Rectal smooth muscle tissue (tissue), 1 donor: ENCODE results near the gene ZNF202.
A peak's percentile ranks its signal among the peaks of the same experiment; 100 is the strongest.
"Not testable (repeated sequence)": the region's sequence is repeated elsewhere in the genome, so short reads cannot be mapped to it uniquely, and the experiment has no call there.

ENCODE experiments used
- H3K27ac ChIP-seq: one replicate; pipeline ENCODE4 v1.7.0; 2013; ENCODE audit warnings: low read depth, low read length, inconsistent platforms
- H3K27me3 ChIP-seq: one replicate; pipeline ENCODE4 v1.7.0; 2013; ENCODE audit warnings: low read length; ENCODE audit not compliant: control insufficient read depth, insufficient read depth
- H3K36me3 ChIP-seq: one replicate; pipeline ENCODE4 v1.7.0; 2013; ENCODE audit warnings: low read length; ENCODE audit not compliant: control insufficient read depth, insufficient read depth
- H3K4me1 ChIP-seq: one replicate; pipeline ENCODE4 v1.7.0; 2013; ENCODE audit warnings: low read length; ENCODE audit not compliant: control insufficient read depth, insufficient read depth
- H3K4me3 ChIP-seq: one replicate; pipeline ENCODE4 v1.7.0; 2013; ENCODE audit warnings: low read length
- H3K9ac ChIP-seq: one replicate; pipeline ENCODE4 v1.7.0; 2013; ENCODE audit warnings: low read length

The ZNF202 gene

GRCh38 chr11:123757976-123758375, 16.5 kb upstream of the ZNF202 start:
- no peaks in the 10 kb centered on the region for H3K4me1 ChIP-seq
- no peak overlapping the region for H3K4me3 ChIP-seq
- H3K9ac ChIP-seq = no peak overlapping the region

GRCh38 chr11:123755813-123756212, 14.4 kb upstream of the ZNF202 start:
- H3K4me1 ChIP-seq = no peaks in the 10 kb centered on the region
- H3K9ac ChIP-seq = no peak overlapping the region
- no peak overlapping the region for H3K4me3 ChIP-seq
- H3K27me3 ChIP-seq = no peaks in the 10 kb centered on the region
- no peak overlapping the region for H3K27ac ChIP-seq
- no peaks in the 10 kb centered on the region for H3K36me3 ChIP-seq

More at GRCh38 chr11:123757976-123758375, 16.5 kb upstream of the ZNF202 start:
- H3K36me3 ChIP-seq = no peaks in the 10 kb centered on the region
- H3K27me3 ChIP-seq = no peaks in the 10 kb centered on the region
- H3K27ac ChIP-seq = no peak overlapping the region

- Histone ChIP-seq H3K4me3 (no peak overlapping the region), H3K27me3 (no peaks in the 10 kb centered on the region), H3K4me1 (no peaks in the 10 kb centered on the region), H3K9ac (no peak overlapping the region), H3K36me3 (no peaks in the 10 kb centered on the region), H3K27ac (no peak overlapping the region)
Observed at GRCh38 chr11:123755344-123755743, 13.9 kb upstream of the ZNF202 start.

GRCh38 chr11:123754101-123754568, 12.7 kb upstream of the ZNF202 start, which contains the start of gene OR6X1:
Gene OR6X1 (minus strand): TSS chr11:123754518. CDS start chr11:123754518, 0 bp downstream.
- H3K4me1 ChIP-seq = no peaks in the 10 kb centered on the region
- H3K27me3 ChIP-seq = no peaks in the 10 kb centered on the region
- no peak within 1 kb of the TSS for H3K27ac ChIP-seq
- no peaks in the 10 kb centered on the region for H3K36me3 ChIP-seq
- H3K4me3 ChIP-seq = no peak within 1 kb of the TSS
- no peak within 1 kb of the TSS for H3K9ac ChIP-seq

- no peaks in the 10 kb centered on the region for H3K27me3 ChIP-seq
- H3K4me1 ChIP-seq = no peaks in the 10 kb centered on the region
- no peaks in the 10 kb centered on the region for H3K36me3 ChIP-seq
- no peak overlapping the region for H3K4me3 ChIP-seq
- no peak overlapping the region for H3K27ac ChIP-seq
- H3K9ac ChIP-seq = no peak overlapping the region
Observed at GRCh38 chr11:123753110-123753509, 11.7 kb upstream of the ZNF202 start.

- Histone ChIP-seq H3K27me3 (no peaks in the 10 kb centered on the region), H3K4me1 (no peaks in the 10 kb centered on the region), H3K27ac (no peak overlapping the region), H3K9ac (no peak overlapping the region), H3K36me3 (no peaks in the 10 kb centered on the region), H3K4me3 (no peak overlapping the region)
Observed at GRCh38 chr11:123751781-123752180, 10.3 kb upstream of the ZNF202 start.

- not testable (repeated sequence) for H3K27me3 ChIP-seq, H3K36me3 ChIP-seq, H3K4me1 ChIP-seq, H3K27ac ChIP-seq, H3K4me3 ChIP-seq, H3K9ac ChIP-seq
Observed at GRCh38 chr11:123748349-123748748, 6.9 kb upstream of the ZNF202 start.

- Histone ChIP-seq H3K4me1 (no peaks in the 10 kb centered on the region), H3K9ac (no peak overlapping the region), H3K27me3 (no peaks in the 10 kb centered on the region), H3K36me3 (no peaks in the 10 kb centered on the region), H3K27ac (no peak overlapping the region), H3K4me3 (no peak overlapping the region)
Observed at GRCh38 chr11:123745764-123746451, 4.4 kb upstream of the ZNF202 start.

- H3K27ac ChIP-seq = no peak overlapping the region
- H3K36me3 ChIP-seq = no peaks in the 10 kb centered on the region
- no peak overlapping the region for H3K4me3 ChIP-seq
- no peaks in the 10 kb centered on the region for H3K27me3 ChIP-seq
- peaks cover 3% of the 10 kb centered on the region for H3K4me1 ChIP-seq
- H3K9ac ChIP-seq = no peak overlapping the region
Observed at GRCh38 chr11:123742724-123743120, 1.3 kb upstream of the ZNF202 start.

GRCh38 chr11:123742031-123742723, 717 bp upstream of the ZNF202 start:
- no peaks in the 10 kb centered on the region for H3K27me3 ChIP-seq
- peak overlapping the region; percentile 51 for H3K9ac ChIP-seq
- H3K4me3 ChIP-seq = peak overlapping the region; percentile 91
- peak overlapping the region; percentile 60 for H3K27ac ChIP-seq
- H3K4me1 ChIP-seq = peaks cover 3% of the 10 kb centered on the region
- H3K36me3 ChIP-seq = no peaks in the 10 kb centered on the region

- Histone ChIP-seq H3K9ac (peak overlapping the region; percentile 38), H3K4me1 (peaks cover 3% of the 10 kb centered on the region), H3K36me3 (no peaks in the 10 kb centered on the region), H3K27me3 (no peaks in the 10 kb centered on the region), H3K27ac (peak overlapping the region; percentile 60), H3K4me3 (peak overlapping the region; percentile 91)
Observed at GRCh38 chr11:123740787-123741158, 687 bp downstream of the ZNF202 start.

- Histone ChIP-seq H3K27ac (no peak overlapping the region), H3K27me3 (no peaks in the 10 kb centered on the region), H3K36me3 (no peaks in the 10 kb centered on the region), H3K9ac (no peak overlapping the region), H3K4me3 (no peak overlapping the region), H3K4me1 (peaks cover 3% of the 10 kb centered on the region)
Observed at GRCh38 chr11:123738374-123738773, 3.1 kb downstream of the ZNF202 start.

- Histone ChIP-seq H3K4me1 (peaks cover 3% of the 10 kb centered on the region), H3K27ac (no peak overlapping the region), H3K4me3 (no peak overlapping the region), H3K9ac (no peak overlapping the region), H3K36me3 (no peaks in the 10 kb centered on the region), H3K27me3 (no peaks in the 10 kb centered on the region)
Observed at GRCh38 chr11:123736769-123737168, 4.7 kb downstream of the ZNF202 start.
